Thyroid gland (tissue), 4 donors: ENCODE data around the gene ARHGAP8.

Experiments
- CTCF ChIP-seq, 6 experiments: fragments of 200-600 bp in 3 of 6; fragments of 450-650 bp in 3 of 6; sonication (generic) in 3 of 6; IDR thresholded peaks; one replicate each; pipeline ENCODE4 v1.5.1; 2016 to 2019; ENCODE audit warnings: antibody characterized with exemption in 6 of 6, mild to moderate bottlenecking in 2 of 6, inconsistent platforms in 1 of 6, moderate library complexity in 1 of 6
- POLR2A ChIP-seq, 2 donors: fragments of 450-650 bp; IDR thresholded peaks; one replicate each; pipeline ENCODE4 v1.6.1; 2017; ENCODE audit warnings: antibody characterized with exemption in 2 of 2, mild to moderate bottlenecking in 2 of 2, moderate library complexity in 1 of 2

GRCh38 chr22:44754998-44755397 is 2.6 kb downstream of the ARHGAP8 start:
- TF ChIP-seq CTCF (IDR thresholded peaks at IDR 0.05) (no peak), POLR2A (IDR thresholded peaks at IDR 0.05) (no peak)
